ENCODE data around the gene PRR20A.
"Not testable (repeated sequence)": the region's sequence is repeated elsewhere in the genome, so short reads cannot be mapped to it uniquely, and the experiment has no call there.

Gene PRR20A

DNA sequence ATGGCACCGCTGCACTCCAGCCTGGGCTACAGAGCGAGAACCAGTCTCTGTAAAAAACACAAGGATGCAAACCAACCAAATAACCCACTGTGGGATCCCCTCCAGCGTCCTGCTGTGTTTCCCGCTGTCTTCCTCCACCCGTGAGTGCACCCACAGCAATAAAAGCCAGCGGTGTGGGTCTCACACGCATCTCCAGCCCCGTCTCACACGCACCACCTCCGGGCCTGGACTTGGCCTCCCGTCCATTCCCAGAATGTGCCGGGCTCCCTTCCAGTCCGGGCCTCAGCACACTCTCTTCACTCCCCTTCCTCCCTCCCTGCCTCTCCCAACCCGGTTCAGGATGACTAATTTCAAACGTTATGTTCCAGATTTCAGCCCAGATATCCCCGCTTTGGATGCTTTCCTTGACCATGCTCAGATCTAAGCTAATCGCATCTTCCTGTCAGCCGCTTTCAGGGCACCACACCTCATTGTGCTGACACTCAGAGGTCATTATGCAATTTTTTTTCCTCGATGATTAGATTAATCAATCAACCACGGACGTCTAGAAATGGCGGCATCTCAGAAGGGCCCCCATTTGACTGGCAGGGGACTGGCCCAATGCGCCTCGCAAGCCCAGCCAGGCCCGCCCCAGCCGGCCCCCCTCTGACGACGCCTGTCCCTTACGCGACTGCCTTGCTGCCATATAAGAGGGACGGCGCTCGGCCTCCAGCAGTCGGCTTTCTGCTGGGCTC lies at the start of gene PRR20A:
TSS of gene PRR20A (plus strand) at position 684 of the 734 bp plus-strand sequence. CDS start 387 bp downstream, outside the sequence.
- not testable (repeated sequence) for DNase-seq

DNA sequence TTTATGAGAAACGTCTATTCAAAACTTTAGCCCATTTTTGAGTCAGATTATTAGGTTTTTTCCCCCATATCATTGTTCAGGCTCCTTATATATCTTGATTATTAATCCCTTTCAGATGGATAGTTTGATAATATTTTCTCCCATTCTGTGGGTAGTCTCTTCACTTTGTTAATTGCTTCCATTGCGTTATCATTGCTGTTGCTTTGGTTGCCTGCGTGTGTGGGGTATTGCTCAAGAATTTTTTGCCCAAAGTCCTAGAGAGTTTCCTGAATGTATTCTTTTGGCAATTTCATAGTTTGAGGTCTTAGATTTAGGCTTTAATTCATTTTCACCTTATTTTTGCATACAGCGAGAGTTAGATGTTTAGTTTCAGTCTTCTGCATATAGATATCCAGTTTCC lies 25.8 kb upstream of the PRR20A start:
- DNase-seq, result no peak

DNA sequence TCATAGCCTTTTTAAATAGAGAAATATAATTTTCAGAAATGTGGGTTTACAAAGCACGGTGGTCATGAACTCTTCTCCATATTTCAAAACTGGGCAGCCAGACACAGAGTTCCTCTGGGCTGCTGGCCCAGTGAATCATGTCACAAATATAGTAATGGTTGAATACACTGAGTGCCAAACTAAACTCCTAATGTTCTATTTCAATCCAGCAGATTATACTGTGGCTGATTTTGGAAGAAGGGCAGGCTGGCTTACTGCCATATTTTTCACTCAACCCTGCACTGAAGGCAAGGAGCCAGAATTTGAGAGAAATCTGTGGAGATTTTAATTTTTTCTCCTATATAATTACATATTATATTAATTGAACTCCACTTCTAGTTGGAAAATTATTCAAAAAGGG lies 17.0 kb upstream of the PRR20A start:
- no peak for DNase-seq

DNA sequence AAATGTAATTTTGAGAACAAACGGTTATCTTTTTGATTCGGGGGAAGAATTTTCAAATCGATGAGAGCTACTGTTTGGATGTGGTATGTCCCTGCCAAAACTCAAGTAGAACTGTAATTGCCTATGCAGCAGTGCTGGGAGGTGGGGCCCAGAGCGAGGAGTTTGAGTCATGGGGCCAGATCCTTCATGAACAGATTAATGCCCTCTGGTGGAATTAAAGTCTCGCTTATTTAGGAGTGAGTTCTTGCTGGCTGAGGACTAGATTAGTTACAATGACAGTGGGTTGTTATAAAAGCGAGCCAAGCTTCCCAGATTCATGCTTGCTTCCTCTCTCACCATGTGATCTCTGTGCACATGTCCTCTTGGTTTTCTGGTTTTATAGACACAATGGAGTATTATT lies 11.8 kb upstream of the PRR20A start:
- no peak for DNase-seq

DNA sequence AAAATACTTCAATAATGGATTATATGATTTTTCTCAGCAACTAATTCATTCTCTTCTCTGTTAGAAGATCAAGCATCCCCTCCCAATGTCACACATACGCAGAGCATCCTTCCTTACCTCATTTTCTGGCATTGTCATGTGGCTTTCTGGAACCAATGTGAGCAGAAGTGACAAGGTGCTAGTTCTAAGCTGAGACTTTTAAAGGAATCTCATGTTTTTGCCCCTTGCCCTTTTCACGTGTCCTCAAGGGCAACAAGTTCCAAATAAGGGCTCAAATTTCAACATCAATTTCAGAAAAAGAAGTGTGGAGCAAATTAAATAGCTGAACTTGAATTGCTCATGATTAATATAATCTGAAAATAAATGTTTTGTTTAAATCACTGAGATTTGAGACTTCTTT lies 4.6 kb upstream of the PRR20A start:
- DNase-seq, result no peak

DNA sequence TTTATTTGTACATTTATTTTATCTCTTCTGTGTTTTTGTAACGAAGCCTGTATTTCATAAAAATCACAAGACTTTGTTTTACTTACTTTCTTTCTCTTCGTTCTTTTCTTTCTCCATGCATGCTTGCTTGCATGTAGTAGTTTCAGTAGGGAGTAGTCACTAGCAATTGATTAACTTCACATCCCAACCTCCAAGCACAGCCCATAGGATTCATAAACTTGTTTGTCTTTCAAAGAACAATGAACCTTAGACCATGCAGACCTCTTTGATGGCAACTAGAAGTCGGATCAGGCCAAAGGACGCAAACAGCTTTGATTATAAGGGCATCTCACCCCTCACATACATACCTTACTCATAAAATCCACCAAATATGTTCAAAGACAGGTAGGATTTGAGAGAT lies 3.1 kb upstream of the PRR20A start:
- DNase-seq, result no peak

DNA sequence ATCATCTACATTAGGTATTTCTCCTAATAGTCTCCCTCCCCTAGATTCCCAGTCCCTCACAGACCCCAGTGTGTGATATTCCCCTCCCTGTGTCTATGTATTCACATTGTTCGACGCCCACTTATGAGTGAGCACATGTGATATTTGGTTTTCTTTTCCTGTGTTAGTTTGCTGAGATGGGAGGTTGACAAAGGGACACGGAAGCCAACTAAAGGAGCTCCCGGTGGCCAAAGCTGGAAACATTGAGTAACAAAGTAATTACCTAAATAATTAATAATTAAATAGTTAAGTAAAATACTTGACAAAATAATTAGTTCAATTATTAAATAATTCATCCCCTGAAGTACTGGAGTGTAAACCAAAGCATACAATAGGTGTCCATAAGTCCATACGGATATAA lies 1.7 kb upstream of the PRR20A start:
- DNase-seq, result no peak

DNA sequence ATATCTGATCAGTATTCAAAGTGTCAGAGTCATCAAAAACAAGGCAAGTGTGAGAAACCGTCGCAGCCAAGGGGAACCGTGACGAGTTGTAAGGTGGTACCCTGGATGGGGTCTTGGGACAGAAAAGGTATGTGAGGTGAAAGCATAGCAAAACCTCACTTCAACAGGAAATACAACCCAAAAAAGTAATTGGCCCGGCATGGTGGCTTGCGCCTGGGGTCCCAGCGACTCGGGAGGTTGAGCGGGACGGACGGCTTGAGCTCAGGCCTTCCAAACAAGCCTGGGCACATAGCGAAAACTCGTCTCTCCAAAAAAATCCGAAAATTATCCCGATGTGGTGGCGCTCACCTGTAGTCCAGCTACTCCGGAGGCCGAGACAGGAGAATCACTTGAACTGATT lies 937 bp upstream of the PRR20A start:
- DNase-seq, result not testable (repeated sequence)

DNA sequence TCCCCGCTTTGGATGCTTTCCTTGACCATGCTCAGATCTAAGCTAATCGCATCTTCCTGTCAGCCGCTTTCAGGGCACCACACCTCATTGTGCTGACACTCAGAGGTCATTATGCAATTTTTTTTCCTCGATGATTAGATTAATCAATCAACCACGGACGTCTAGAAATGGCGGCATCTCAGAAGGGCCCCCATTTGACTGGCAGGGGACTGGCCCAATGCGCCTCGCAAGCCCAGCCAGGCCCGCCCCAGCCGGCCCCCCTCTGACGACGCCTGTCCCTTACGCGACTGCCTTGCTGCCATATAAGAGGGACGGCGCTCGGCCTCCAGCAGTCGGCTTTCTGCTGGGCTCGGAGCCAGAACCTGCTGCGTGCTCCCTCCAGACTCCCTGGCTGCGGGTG lies 6.5 kb downstream of the PRR20A start, which contains the start of gene PRR20B:
TSS of gene PRR20B (plus strand) at position 301 of the 400 bp plus-strand sequence. CDS start 387 bp downstream, outside the sequence.
- not testable (repeated sequence) for DNase-seq

DNA sequence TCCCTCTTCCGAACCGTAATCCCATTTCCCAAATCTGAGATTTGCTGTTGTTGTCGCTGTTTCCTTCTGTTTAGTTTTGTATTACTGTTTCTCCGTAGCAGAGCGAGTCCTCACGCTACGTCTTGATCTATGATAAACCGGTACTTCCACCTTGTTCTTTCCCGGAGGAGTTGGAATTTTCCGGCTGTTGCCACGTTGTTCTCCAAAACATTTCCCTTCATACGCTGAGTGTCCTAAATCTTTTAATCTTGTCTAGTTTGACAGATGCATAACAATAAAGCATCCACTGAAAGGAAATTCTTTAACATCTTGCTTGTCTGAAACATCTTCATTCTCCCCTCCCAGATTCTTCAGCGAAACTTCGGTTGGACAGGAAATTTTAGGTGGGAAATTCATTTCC lies 7.4 kb downstream of the PRR20A start:
- not testable (repeated sequence) for DNase-seq

DNA sequence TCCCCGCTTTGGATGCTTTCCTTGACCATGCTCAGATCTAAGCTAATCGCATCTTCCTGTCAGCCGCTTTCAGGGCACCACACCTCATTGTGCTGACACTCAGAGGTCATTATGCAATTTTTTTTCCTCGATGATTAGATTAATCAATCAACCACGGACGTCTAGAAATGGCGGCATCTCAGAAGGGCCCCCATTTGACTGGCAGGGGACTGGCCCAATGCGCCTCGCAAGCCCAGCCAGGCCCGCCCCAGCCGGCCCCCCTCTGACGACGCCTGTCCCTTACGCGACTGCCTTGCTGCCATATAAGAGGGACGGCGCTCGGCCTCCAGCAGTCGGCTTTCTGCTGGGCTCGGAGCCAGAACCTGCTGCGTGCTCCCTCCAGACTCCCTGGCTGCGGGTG lies 13.0 kb downstream of the PRR20A start, which contains the start of gene PRR20C:
TSS of gene PRR20C (plus strand) at position 301 of the 400 bp plus-strand sequence. CDS start 387 bp downstream, outside the sequence.
- DNase-seq, result not testable (repeated sequence)

DNA sequence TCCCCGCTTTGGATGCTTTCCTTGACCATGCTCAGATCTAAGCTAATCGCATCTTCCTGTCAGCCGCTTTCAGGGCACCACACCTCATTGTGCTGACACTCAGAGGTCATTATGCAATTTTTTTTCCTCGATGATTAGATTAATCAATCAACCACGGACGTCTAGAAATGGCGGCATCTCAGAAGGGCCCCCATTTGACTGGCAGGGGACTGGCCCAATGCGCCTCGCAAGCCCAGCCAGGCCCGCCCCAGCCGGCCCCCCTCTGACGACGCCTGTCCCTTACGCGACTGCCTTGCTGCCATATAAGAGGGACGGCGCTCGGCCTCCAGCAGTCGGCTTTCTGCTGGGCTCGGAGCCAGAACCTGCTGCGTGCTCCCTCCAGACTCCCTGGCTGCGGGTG lies 19.6 kb downstream of the PRR20A start, which contains the start of gene PRR20D:
TSS of gene PRR20D (plus strand) at position 301 of the 400 bp plus-strand sequence. CDS start 387 bp downstream, outside the sequence.
- not testable (repeated sequence) for DNase-seq

DNA sequence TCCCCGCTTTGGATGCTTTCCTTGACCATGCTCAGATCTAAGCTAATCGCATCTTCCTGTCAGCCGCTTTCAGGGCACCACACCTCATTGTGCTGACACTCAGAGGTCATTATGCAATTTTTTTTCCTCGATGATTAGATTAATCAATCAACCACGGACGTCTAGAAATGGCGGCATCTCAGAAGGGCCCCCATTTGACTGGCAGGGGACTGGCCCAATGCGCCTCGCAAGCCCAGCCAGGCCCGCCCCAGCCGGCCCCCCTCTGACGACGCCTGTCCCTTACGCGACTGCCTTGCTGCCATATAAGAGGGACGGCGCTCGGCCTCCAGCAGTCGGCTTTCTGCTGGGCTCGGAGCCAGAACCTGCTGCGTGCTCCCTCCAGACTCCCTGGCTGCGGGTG lies 26.2 kb downstream of the PRR20A start, which contains the start of gene PRR20E:
TSS of gene PRR20E (plus strand) at position 301 of the 400 bp plus-strand sequence. CDS start 387 bp downstream, outside the sequence.
- not testable (repeated sequence) for DNase-seq

DNA sequence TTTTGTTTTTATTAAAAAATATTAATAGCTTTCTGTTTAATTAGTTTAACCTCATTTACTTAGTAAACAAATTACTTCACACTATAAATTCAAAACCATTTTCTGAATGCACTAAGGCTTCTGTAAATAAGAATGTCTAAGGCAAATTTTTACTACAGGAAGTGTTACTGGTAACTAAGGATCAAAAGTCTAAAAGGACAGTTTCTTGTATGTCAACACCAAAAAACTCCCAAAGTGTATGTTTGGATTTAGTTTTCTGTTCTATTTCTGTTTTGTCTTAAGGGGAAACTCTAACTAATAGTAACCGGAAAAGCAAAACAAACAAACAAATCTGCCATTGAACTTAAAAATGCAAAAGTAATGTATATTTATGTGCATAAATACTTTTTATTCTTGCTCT lies 50.9 kb downstream of the PRR20A start:
- no peak for DNase-seq

Measured in CD4-positive, alpha-beta T cell treated with Interleukin-10 for 1 hour (primary cell).